NCI-H2029 (cell line): Measurements from ENCODE around the gene CADPS.

Experiments
- DNase-seq: peaks from one replicate; lab custom pipeline; 2025; lab: John Stamatoyannopoulos, UW

The CADPS gene

DNA sequence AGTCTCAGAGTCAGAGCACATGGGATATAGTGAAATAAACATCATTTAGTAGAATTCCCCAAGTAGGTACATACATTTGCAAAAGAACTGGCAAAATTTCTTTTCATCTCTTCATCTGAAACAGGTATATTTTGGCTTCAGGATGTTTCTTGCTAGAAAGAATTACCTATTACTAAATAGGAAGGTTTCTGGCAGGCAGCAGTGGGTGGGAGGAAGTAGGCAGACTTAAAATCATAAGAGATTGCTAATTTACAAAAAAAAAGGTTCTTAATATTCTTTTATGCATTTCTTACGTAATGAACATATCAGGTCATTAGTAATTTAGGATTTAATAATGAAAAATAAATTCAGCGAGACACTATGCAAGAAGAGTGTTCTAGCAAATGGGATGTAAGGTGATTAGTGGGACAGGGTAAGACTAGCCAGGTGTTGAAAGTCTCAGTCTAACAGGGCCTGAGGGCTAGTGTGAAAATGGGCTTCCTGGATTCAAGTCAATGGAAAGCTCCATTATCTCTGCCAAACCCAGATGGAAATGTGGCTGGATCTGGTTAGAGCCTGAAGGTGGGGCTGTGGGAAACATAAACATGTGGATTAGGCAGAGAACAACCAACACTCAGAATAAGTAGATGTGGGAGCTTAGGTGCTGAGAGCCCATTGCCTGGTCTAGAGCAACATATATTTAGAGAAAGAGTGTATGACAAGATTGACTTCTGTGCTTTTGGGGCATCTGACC, 374.5 kb downstream of the CADPS start:
- DNase-seq: no peak

- DNase-seq: no peak
Observed at GRCh38 chr3:62497156-62497555, 378.1 kb downstream of the CADPS start.

DNA sequence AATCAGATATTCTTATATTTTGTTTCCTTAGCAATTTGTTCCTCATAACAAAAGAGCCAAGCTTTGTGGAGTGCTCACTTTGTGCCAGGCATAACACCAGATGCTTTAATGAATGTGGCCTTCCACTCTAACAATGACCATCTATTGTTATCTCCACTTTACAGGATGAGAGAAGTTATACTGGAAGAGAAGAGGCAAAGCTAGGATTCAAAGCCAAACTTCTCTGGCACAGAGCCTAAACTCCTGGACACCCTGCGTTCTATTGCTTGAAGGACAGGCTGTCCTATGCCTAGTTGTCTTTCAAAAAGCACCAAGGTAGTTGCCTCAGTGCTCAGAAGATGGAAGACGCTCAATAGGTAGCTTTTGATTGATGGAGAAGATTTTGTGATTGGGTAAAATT, 378.7 kb downstream of the CADPS start:
- no peak for DNase-seq

DNA sequence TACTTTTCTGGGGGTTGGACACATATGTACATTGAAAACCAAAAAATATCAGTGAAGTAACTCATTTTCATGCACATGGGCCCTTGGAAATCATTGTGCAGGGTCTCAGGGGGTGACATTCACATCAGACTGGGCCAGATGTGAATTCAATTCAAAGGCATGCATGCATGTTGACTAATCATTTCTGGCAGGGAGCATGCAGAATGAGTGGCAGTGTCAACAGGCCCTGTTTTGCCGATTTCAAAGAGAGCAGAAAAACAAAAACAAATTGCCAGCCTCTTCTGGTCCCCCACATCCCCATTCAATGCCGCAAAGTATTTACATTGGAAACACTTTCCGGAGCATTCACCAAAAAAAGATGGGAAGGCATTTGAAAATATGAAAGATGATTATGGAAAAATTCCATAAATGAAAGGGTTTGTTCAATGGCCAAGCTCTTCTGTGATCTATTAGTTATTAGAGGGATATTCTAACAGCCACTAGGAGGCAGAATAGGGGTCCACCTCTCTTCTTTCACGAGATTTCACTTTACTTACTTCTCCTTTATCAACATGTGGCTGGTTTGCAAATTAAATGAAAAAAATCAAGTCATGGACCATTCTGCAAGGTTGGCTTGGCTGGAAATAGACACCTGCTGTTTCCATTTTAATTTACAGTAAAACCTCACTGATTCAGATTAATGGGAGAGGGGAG, 382.0 kb downstream of the CADPS start:
- no peak for DNase-seq

- no peak for DNase-seq
Observed at GRCh38 chr3:62482961-62483360, 392.3 kb downstream of the CADPS start.

DNA sequence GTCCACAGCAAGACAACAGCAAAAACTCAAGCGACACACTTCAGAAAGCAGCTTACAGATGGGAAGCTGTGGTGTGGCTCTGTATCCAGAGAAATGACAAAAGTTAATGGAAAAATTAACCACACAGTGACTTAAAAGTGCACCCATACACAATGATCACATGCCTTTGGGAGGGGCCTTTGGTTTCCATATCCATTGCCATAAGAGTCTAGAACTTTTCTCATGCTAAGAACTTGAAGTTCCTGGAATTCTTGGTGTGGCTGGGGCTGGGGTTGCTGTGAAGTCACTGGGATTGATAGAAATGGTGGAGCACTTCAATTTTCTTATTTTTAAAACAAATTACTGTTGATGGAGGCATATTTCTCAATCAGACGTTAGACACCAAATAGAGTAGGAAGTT, 393.3 kb downstream of the CADPS start:
- no peak for DNase-seq

DNA sequence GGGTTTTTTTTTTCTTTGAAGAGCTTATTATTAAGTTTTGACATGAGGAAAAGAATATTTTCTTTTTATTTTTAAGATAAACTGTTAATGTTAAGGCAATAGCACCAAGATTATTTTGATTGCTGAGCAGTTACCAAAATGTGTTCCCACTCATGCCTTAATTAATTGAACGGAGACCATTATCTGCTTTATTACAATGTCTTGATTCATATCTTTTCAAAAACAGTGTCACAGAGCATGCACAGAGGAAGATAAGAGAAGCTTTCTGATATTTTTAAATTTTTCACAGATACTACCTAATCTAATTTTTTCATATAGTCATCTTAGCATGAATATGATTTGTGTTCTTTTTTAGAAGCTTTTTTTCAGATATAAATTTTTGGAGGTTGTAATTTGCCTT, 395.2 kb downstream of the CADPS start:
- no peak for DNase-seq

GRCh38 chr3:62479326-62479725, 395.9 kb downstream of the CADPS start:
- DNase-seq: no peak

DNA sequence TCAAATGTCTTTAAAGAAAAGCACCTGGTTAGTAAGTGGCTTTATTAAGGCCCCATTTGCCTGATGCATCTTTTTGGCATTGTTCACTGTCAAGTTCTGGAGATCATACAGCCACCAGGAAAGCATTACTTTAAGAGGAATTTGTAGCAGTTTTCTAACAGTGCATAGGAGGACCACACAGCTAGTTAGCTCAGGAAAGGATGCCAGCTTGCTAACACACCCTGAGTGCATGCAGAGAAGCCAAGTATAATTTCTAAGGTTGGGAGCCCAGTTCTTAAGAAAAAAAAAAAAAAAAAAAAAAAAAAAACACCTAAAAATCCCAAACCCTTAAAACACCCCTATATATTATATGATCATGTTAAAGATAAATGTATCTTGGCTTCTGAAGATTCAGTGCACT, 399.9 kb downstream of the CADPS start:
- no peak for DNase-seq

DNA sequence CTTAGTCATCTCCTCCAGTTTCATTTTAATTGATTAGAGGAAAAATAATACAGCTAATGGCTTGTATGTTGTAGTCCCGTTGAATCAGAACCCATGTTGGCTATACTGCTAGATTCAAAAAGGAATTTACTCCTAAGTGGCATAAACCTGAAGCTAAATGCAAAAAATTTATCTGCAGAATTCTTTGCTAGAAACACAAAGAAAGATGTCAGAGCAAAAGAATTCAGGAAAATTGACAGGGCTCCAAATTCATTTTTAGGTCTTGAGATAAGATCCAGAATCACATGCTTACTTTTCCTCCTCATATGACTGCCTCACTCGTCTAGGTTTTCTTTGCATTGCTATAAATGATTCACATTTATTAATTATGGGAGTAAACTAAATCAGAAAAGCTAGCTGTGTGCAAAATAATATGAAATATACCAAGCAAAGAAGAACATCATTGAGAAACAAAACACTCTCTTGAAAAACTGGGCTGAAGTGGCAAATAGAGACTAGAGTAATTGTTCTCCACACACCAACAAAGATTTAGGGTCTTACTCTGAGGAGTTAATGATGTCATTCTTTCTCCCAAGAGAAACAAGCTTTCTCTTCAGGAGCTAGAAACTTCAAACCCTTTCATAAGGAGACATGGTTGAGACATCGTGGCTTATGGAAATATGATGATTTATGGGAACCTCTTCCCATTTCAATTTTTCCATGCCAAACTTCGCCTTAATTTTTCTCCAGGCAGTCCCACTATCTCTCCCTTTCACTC, 407.1 kb downstream of the CADPS start:
- DNase-seq: no peak

- DNase-seq: no peak
Observed at GRCh38 chr3:62462788-62463187, 412.4 kb downstream of the CADPS start.

DNA sequence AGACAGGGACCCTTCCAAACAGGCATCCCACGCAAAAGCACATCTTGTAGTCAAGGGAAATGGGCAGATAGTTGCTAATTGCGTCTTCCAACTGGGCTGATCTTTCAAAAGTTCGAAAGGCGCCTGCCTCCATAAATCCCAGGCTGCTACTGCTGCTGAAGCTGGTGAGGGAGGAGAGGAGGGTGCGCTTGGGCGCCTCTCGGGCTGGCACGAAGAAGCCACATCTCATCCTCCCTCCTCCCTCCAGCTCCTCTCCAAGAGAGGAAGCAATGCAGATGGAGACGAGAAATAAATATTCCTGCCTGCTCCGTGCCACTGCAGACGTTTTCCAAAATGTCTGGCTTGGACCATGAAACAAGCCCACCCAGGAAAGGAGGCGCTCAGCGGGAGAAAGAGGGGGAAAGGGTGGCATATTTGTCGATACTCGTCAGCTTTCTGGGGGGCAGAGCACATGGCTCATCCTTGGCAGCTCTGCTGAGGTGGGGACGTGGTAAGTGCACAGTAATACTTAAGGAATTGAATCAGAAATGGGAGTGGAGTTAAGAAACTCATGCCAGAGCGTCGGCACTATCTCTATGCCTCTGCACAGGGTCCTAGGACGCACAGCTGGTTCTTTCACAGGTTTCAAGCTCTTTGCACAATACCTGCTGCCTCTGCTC, 413.0 kb downstream of the CADPS start:
- DNase-seq: no peak

DNA sequence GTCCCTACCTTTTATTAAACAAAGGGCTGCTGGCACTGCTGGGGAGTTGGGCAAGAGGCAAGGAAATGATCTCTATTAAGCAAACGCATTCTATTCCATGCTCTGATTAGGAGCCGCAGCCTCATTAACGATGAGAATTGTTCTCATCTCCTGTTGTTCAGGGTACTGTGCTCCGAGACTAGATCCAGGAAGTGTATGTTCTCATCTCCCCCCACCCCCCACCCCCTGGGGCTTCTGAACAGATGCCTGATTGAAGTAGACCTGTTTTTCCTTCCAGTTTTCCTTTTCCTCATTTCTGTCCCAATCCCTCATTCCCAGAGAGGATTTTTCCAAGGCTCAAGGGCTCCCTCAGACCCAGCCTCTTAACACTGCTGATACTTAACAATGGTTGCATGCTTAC, 420.3 kb downstream of the CADPS start:
- DNase-seq: no peak

GRCh38 chr3:62453448-62453847, 421.8 kb downstream of the CADPS start:
- no peak for DNase-seq

DNA sequence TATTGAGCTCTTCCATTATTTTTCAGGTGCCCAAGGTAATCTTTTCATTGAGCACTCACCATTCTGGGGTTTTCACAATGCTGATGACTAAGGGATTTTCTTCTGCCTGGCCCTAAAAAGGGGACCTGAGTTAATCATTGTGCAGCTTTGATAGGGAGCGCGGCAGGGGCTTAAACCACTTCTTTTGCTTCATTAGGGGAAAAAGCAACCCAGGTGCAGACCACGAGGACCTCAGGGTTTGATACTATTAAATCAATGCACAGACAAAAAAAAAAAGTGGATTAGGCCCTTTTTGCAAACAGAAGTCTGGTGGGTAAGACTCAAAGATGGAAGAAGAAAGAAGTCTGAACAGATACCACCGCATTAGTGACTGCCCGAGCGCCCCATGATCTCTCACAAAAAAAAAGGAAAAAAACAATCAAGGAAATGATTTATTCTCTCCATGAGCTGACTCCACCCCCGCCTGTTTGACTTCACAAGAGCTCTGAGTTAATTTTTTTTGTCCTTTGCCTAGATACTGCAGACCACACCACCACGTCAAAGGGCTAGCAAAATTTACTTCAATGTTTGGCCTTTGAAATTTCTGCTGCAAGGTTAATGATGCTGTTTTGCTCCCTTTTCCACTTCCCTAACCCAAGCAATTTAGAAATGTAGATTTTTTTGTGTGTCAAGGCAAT, 423.9 kb downstream of the CADPS start:
- DNase-seq: no peak

GRCh38 chr3:62446337-62446940, 428.8 kb downstream of the CADPS start:
- DNase-seq: no peak

GRCh38 chr3:62445275-62445674, 429.9 kb downstream of the CADPS start:
- DNase-seq: peak; percentile 9

- DNase-seq: no peak
Observed at GRCh38 chr3:62439978-62440377, 435.2 kb downstream of the CADPS start.

DNA sequence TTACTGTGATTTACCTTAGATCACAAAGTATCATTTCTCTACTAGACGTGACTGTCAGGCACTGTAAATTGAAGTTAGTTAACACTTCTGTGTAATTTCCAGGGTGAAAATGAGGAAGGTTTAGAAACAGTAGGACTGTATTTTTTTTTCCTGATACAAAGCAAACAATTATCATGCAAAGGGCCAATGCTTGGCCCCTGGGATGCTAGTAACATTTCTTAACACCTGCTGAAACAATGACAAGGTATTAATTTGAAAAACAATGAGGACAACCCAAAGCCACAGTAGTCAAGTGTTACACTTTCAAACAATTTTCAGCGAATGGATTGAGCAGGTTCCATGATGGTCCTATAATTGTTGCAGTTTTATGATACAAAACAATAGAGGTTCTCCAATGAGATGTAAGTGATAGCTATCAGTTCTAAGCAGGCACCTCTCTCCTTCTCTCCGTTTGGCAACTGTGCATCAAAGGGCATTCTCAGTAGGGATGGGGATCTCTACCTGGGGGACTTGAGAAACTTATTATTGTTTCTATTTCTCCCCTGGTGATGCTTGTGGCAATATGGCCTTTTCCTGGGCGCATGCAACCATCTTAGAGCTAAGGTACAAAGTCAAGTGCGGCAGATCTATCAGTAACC, 435.9 kb downstream of the CADPS start:
- DNase-seq: no peak

DNA sequence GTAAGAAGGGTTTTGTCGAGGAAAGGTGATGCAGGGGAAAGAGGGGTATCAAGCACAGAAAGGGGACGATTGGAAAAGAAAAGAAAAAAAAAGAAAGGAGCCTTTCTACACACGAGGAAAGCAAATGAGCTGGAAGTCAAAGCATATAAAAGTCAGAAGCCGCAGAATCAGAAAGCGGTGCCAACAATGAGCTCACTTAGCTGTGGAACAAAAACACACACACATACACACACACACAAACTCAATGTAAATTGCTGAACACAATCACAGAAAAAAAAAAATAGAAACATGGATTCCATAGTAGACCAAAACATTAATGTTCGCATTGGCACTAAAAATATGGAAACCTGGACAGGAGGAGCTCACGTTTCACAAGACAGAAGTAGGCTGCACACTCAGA, 438.4 kb downstream of the CADPS start:
- no peak for DNase-seq

DNA sequence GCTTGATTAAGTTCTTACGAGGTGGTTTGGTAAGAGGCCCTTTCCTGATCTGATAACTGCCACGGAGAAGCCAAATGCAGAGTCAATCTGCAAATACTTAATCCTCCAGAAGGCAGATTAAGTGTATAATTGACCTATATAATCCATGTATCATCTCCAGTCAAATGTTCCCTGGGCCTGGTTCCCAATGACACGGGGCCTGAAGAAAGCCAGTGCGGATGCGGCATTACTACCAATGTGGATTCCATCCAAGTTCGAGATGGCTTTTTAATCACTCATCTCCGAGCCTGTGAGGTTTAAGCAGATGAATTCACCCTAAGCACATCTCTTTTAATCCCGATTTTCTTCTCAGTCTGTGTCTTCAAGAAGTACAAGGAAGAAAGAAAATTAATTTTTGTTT, 441.8 kb downstream of the CADPS start:
- DNase-seq: no peak
